ENCODE results near the gene TMEM63B.
"Not testable (repeated sequence)": the region's sequence is repeated elsewhere in the genome, so short reads cannot be mapped to it uniquely, and the experiment has no call there.

The TMEM63B gene

GRCh38 chr6:44127186-44128019, at the start of gene TMEM63B, which contains the start of gene MRPL14:
TSS of gene TMEM63B (plus strand) at chr6:44127554. CDS start at chr6:44134585, 7,031 bp downstream.
TSS of gene MRPL14 (minus strand) at chr6:44127452. CDS start at chr6:44116611, 10,841 bp downstream.
- peak; percentile 87 for DNase-seq (ENCODE audit: low read depth)

DNA sequence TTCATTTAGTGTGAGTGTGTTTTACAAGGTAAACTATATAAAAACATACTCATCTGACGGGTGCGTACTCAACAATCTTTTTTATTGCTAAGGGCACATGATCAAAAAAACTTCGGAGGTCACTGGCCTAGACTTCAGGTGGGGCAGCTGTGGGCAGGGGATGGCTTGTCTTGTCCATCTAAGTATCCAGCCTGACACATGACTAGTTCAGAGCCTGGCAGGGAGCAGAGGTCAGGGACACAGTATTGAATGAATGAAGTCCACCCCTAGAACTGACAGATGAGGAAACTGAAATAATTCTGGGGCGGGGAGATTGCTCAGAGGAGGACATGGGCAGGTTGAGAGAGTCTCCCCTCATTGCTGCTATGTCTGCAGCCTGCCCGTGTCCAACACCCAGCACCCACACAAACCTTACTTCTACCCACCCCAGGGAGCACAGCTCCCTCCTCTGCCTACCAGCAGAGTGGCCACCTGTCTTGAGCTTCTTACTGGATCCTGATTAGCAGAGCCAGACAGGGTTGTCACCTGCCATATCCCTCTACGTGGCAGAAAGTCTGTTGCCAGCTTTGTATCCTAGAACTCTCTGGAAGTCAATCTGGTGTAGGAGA, 49.0 kb upstream of the TMEM63B start:
- DNase-seq (ENCODE audit: low read depth), result no peak

GRCh38 chr6:44078827-44079671, 48.3 kb upstream of the TMEM63B start:
- DNase-seq (ENCODE audit: low read depth), result peak; percentile 76

- no peak for DNase-seq (ENCODE audit: low read depth)
Measured at GRCh38 chr6:44079672-44080071, 47.7 kb upstream of the TMEM63B start.

DNA sequence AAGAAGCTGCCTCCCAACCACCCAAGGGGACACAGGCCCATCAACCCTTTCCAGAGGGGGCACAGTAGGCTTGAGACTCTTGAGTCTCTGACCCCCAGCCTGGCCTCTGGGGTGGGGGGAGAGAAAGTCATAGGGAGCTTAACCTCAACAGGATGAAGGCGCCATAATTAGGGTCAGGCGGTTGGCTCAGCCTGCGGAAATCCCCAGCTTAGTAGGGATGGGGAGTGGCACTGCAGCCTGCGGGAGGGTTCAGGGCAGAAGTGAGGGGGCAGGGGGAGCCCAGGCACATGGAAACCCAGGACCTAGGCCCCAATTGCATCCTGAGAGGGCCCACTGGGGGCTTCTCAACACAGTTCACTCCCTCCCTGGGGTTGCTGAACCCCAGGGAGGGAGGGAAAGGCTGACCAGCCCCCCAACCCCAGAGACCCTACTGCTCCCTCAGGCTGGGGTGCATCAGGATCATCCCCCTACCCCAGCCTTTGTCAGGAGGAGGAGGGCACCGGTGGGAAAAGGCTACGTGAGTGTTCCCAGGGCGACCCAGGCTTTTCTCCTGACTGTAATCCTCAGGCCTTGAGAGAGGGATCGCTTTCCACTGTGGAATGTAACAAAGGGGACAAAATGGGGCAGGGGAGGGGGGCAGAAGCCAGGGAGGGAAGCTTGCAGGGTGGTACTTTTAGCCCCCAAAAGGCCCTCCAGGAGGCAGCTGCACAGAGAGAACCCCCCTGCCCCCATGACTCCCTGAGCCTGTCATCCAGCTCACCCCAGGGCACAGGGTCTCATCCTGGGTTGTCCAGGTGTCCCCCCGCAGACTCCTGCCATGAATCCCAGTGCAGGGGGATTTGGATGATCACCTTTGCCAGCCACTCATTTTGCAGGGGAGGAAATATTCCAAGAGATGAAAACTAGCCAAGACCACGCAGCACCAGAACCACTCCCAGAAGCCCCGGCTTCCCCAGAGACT, 46.5 kb upstream of the TMEM63B start:
- no peak for DNase-seq (ENCODE audit: low read depth)

- DNase-seq (ENCODE audit: low read depth), result no peak
Measured at GRCh38 chr6:44081753-44082152, 45.6 kb upstream of the TMEM63B start.

- no peak for DNase-seq (ENCODE audit: low read depth)
Measured at GRCh38 chr6:44082872-44083321, 44.5 kb upstream of the TMEM63B start.

- peak; percentile 67 for DNase-seq (ENCODE audit: low read depth)
Measured at GRCh38 chr6:44084231-44085014, 42.9 kb upstream of the TMEM63B start.

DNA sequence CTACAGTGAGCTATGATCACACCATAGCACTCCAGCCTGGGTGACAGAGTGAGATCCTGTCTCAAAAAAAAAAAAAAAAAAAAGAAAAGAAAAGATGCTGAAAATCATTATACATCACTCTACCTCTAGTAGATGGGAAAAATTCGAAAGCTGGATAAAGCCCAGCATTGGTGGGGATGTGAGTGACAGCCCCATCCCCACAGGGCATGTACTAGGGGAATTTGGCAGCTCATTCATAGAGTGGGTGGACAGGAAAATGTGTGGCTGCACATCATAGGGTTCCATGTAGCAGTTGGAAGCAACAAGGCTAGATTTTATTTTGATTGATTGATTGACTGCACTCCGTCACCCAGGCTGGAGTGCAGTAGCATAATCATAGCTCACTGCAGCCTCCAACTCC, 42.1 kb upstream of the TMEM63B start:
- no peak for DNase-seq (ENCODE audit: low read depth)

- peak; percentile 32 for DNase-seq (ENCODE audit: low read depth)
Measured at GRCh38 chr6:44086931-44087574, 40.3 kb upstream of the TMEM63B start.

DNA sequence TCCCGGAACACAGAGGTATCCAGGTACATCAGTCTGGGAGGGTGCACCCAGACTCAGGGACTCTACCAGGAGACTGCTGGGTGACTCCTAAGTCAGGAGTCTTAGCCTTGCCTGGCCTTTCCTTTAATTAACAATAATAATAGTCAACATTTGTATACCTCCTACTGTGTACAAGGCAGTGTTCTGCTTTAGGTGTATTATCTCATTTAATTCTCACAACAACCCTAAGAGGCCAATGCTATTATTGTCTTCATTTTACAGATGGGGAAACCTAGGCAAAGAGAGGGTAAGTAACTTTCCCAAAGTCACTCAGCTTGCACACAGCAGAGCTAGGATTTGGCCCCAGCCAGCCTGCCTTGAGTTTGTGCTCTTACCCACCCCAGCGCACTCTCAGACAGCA, 39.7 kb upstream of the TMEM63B start:
- DNase-seq (ENCODE audit: low read depth), result no peak

DNA sequence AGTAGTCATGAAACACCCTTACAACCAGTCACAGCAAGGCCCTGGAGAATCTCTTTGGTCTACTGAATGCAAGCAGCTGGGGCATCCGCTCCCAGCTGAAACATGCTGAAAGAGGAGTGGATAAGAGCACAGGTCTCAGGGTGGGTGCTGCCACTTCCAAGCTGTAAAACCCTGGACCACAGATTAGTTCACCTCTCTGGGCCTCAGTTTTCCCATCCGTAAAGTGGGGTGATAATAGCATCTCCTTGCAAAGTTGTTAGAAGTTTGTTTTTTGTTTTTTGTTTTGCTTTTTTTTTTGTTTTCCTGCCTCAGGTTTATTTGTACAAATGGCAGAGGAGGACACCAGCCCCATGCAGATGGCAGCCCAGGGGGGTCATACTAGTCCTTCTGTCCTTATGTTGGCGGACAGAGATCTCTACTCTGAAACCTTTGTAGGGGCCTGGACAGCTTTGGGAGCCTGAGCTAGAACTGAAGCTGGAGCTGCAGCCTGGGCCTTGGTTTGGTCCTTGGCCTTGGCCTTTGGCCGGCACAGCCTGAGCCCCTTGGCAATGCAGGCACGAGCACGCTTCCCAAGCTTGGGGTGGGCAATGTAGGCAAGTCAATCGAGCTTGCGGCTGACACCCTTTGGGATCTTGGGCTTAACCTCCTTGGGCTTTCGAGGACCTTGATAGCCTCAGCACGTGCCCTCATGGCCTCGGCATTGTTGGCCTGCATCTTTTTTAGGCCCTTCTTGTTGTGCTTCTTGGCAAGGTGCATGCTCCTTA, 38.3 kb upstream of the TMEM63B start:
- no peak for DNase-seq (ENCODE audit: low read depth)

GRCh38 chr6:44090465-44090864, 36.9 kb upstream of the TMEM63B start:
- no peak for DNase-seq (ENCODE audit: low read depth)

DNA sequence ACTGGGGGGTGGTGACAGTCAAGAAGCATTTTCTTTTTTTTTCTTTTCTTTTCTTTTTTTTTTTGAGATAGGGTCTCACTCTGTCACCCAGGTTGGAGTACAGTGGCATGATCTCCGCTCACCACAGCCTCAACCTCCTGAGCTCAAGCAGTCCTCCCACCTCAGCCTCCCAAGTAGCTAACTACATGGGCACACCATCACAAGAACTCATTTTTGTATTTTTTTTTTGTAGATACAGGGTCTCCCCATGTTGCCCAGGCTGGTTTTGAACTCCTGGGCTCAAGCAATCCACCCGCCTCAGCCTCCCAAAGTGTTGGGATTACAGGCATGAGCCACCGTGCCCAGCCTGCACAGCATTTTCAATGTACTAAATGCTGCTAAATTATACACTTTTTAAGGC, 36.0 kb upstream of the TMEM63B start:
- DNase-seq (ENCODE audit: low read depth), result not testable (repeated sequence)

GRCh38 chr6:44091981-44092884, 35.1 kb upstream of the TMEM63B start:
- DNase-seq (ENCODE audit: low read depth), result no peak

- DNase-seq (ENCODE audit: low read depth), result no peak
Measured at GRCh38 chr6:44093066-44093465, 34.3 kb upstream of the TMEM63B start.

GRCh38 chr6:44093750-44094402, 33.5 kb upstream of the TMEM63B start:
- DNase-seq (ENCODE audit: low read depth), result no peak
